Stimulated activated CD8-positive, alpha-beta memory T cell treated with anti-CD3 and anti-CD28 coated beads, Interleukin-4, amount 100 ng/mL, for 1 hour (primary cell): ENCODE data around the gene FAM43A.

ENCODE experiments used
- DNase-seq, 2 donors: peaks; one replicate each; pipeline ENCODE4 v3.0.0-alpha.2; 2020; ENCODE audit warnings: low read depth in 2 of 2, low spot score in 1 of 2

The FAM43A gene

GRCh38 chr3:194675680-194676079 is 10.0 kb upstream of the FAM43A start:
- DNase-seq = no peak

- no peak for DNase-seq
These were observed 9.2 kb upstream of the FAM43A start for GRCh38 chr3:194676471-194676870.

- DNase-seq = no peak
These were observed 4.6 kb upstream of the FAM43A start for GRCh38 chr3:194680888-194681615.

- DNase-seq = no peak
These were observed 3.4 kb upstream of the FAM43A start for GRCh38 chr3:194682189-194682693.

- DNase-seq = peak in 1 of 2 donors; percentile 45
These were observed 2.9 kb upstream of the FAM43A start for GRCh38 chr3:194682694-194683310.

GRCh38 chr3:194683380-194683779 is 2.3 kb upstream of the FAM43A start:
- no peak for DNase-seq

GRCh38 chr3:194685065-194685717 is 492 bp upstream of the FAM43A start:
- DNase-seq = no peak

- DNase-seq = no peak
These were observed 732 bp downstream of the FAM43A start for GRCh38 chr3:194686414-194686815.

- DNase-seq = no peak
These were observed 1.3 kb downstream of the FAM43A start for GRCh38 chr3:194686816-194687637.

- peak; percentile 53 to 66 for DNase-seq
These were observed 2.0 kb downstream of the FAM43A start for GRCh38 chr3:194687638-194688199.

- DNase-seq = peak in 1 of 2 donors; percentile 13
These were observed 2.6 kb downstream of the FAM43A start for GRCh38 chr3:194688200-194688740.

- no peak for DNase-seq
These were observed 3.3 kb downstream of the FAM43A start for GRCh38 chr3:194688946-194689345.

GRCh38 chr3:194689493-194689944 is 3.8 kb downstream of the FAM43A start:
- DNase-seq = no peak

- no peak for DNase-seq
These were observed 5.1 kb downstream of the FAM43A start for GRCh38 chr3:194690501-194691372.

GRCh38 chr3:194691481-194692283 is 6.0 kb downstream of the FAM43A start:
- no peak for DNase-seq

GRCh38 chr3:194696702-194697101 is 11.0 kb downstream of the FAM43A start:
- DNase-seq = no peak

- no peak for DNase-seq
These were observed 16.9 kb downstream of the FAM43A start for GRCh38 chr3:194702545-194702944.

GRCh38 chr3:194705227-194705626 is 19.5 kb downstream of the FAM43A start:
- DNase-seq = no peak

GRCh38 chr3:194705761-194706160 is 20.1 kb downstream of the FAM43A start:
- DNase-seq = no peak
